HG03354 (cell line): ENCODE measurements around the gene CGREF1.
"Not testable (repeated sequence)": the region's sequence is repeated elsewhere in the genome, so short reads cannot be mapped to it uniquely, and the experiment has no call there.

Source experiments
- ATAC-seq: cut with Tn5 transposase; IDR thresholded peaks from one replicate; pipeline ENCODE4 v1.9.1; 2021; ENCODE audit warnings: mild to moderate bottlenecking; ENCODE audit not compliant: unreplicated experiment, poor library complexity, severe bottlenecking

Gene CGREF1

GRCh38 chr2:27078267-27079194, 40.4 kb downstream of the CGREF1 start, which contains the start of gene EMILIN1:
Gene EMILIN1, plus strand, starts transcription at chr2:27078615. Its CDS starts 451 bp downstream, at chr2:27079066.
- no peak for ATAC-seq

DNA sequence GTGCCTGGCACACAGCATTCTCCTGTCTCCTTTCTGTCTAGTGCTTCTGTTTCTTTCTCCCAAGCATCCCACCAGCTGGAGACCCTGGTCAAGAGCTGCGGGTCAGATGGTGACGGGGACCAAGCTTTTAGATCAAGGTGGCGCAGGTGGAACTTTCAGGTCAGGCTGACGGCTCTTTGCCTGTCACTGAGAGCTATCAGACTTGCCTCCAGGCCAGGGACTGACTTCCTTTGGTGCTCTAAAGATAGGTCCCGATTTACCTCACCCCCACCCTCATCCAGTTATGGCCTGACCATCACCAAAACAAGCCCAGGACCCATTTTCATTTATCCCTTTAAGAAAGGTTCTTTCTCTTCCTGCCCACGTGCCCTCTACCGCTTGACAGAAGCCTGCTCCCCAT, 41.7 kb downstream of the CGREF1 start:
- no peak for ATAC-seq

DNA sequence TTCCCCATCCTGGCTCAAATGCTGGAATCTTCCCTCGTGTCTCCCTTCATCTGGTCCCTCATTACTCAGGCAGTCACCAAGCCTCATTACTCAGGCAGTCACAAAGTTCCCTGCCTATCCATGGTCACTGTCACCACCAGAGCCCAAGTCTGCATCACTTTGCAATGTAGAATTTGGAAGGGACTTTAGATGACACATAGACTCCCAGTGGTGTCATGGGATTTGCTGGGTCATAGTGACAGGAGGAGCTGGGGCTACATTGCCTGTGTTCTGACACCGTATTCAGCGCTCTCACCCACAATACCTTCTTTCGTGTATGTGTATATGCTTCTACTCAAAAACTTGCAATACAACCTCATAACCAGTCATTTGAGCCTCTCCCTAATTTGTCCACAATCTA, 42.6 kb downstream of the CGREF1 start:
- ATAC-seq, result no peak

GRCh38 chr2:27075566-27075871, 43.4 kb downstream of the CGREF1 start:
- ATAC-seq, result not testable (repeated sequence)

- no peak for ATAC-seq
Measured at GRCh38 chr2:27074738-27075565, 44.0 kb downstream of the CGREF1 start.

DNA sequence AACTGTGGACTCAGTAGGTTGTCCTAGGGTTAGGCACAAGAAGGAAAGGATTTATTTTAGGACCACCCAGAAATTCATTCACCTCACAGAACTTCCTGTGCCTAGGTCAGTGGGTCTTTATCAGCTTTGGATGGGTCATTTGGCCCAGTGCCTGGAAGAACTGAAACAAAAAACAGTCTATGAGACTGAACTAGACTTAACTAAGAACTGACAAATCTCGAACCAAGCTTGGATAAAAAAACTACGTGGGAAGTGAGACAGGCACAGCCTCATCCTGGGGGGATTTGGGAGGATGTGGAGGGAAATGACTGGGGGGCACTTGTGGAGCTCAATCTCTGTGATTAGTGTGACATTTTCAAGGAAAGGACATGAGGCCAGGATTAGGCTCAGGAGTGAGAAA, 45.1 kb downstream of the CGREF1 start:
- ATAC-seq, result no peak

DNA sequence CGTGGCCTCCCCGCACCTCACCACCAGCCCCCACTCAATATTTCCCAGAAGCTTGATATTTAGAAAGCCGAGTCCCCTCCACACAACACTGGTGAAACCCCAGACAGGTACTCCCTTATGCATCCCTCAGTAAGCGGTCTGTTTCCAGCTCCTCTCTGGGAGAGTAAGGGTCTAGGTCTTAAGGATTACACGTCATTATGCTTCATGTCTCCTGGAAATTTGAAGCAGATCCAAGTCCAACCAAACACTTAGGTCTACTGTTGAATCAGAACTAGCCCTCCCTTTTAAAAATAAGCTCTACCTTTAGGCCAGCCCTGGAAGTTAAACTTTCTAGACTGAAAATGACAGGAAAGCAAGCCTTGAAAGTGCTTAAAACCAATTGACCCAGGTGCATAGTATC, 46.0 kb downstream of the CGREF1 start:
- ATAC-seq, result no peak

DNA sequence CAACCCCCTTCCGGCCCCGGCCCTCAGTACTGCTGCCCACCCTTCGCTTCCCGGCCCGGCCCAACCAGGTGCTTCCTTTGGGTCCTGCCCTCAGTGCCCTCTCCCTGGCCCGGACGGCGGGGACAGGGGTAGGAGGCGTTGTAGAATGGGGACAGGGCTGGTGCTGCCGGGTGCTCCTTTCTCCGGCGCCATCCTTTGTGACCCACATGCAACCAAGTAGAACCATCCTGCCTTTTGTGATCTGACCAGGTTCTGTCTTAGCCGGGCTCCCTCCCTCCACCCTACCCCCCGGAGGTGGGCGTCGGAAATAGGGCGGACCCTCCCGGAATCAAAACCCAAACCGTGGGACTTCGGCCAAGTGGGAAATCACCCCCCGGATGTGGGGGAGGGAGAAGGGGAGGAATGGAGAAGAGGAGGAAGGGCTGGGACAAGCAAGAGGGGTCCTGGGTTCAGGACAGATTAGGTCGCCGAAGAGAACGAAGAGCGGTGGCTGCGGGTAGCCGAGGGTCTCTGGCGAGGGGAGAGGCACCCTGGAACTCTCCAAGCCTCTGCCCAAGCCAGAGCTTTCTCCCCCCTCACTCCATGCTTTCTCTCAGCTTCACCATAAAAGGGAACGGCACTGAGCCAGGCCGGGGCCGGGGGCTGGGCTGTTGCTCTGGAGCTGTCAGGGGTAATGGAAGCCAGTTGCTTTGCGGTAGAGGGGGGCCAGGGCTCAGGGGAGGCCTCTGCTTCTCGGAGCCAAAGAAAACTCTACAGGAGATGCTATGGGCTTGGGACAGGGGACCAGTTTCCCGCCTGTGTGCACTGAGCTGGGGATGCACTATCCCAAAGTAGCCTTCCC, 46.7 kb downstream of the CGREF1 start:
- ATAC-seq, result peak; percentile 10

DNA sequence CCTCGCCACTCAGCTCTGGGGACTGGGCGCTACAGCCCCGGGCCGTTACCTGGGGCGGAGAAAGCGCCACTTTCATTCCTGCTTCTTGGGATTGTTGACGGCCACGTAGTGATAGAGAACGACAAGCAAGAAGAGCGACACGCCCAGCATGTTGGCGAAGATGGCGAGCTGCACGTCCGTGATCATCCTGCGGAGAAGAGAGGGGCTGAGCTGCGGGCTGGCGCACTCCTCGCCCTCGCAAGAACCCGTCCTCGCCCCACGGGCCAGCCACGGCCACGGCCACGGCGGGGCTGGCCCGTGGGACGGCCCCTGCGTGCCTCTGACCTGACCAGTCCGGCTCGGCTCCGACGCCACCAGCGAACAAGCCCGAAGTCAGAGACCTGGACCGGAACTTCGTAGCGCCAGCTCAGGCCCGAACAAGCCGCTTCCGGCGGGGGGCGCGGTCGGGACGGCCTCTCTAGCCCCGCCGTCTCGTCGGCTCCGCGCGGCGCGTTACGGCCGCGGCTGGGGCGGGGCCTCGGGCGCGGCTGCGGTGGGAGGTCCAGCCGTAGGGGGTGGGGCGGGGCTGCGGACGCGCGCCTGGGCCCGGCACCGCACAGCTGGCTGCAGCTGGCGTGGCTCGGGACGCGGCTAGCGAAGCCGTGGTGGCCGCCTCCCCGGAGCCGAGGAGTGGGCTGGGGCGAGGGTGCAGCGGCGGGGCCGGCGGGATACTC, 47.5 kb downstream of the CGREF1 start, which contains the start of gene OST4:
TSS of gene OST4 (minus strand) at position 378 of the 713 bp plus-strand sequence.
- peak; percentile 89 for ATAC-seq

GRCh38 chr2:27070653-27071276, 48.2 kb downstream of the CGREF1 start:
- ATAC-seq, result peak; percentile 20

- no peak for ATAC-seq
Measured at GRCh38 chr2:27069961-27070618, 48.8 kb downstream of the CGREF1 start.

GRCh38 chr2:27069436-27069835, 49.5 kb downstream of the CGREF1 start:
- no peak for ATAC-seq

DNA sequence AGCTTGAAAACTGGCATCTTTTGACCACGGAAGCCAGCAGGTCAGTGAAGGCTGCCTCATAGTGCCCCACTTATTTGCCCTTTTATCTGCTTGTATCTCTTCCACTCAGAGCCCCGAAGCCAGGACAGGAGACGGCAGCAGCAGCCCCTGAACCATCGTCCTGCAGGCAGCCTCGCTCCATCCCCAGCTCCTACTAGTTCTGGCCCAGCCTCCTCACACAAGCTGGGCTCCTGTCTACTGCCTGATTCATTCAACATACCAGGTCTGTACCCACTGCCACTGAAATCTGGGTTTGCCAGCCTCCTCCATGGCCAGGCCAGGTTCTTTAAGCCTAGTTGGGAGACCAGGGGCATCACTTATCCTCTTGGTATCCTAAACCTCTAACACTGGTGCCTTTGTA, 51.5 kb downstream of the CGREF1 start:
- no peak for ATAC-seq

- ATAC-seq, result no peak
Measured at GRCh38 chr2:27065128-27065527, 53.8 kb downstream of the CGREF1 start.

- ATAC-seq, result no peak
Measured at GRCh38 chr2:27060323-27060722, 58.6 kb downstream of the CGREF1 start.

GRCh38 chr2:27059141-27059820, 59.6 kb downstream of the CGREF1 start:
- no peak for ATAC-seq

- ATAC-seq, result no peak
Measured at GRCh38 chr2:27058210-27058609, 60.7 kb downstream of the CGREF1 start.

DNA sequence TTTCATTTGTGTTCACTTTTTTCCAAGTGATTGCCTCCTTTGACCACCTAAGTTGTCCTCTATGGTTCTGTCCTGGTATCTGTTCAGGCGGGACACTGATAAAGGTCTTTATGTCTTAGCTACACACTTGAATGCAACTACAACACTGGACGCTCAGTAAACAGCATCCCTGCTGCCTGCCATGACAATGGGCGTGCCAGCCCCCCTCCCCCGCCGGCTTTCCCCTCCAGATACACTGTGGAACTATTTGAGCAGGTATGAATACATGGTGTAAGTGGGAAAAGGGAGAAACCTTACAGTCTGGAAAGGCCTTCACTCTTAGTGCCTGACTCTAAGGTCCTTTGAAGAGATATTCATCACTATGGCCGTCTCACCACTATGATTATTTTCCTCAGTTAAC, 61.7 kb downstream of the CGREF1 start:
- ATAC-seq, result no peak
